Stimulated activated CD4-positive, alpha-beta T cell treated with anti-CD3 and anti-CD28 coated beads, Interleukin-4, amount 100 ng/mL, for 24 hours (primary cell): Measurements from ENCODE around the gene PTPRM.

Experiments used
- DNase-seq: peaks from one replicate; pipeline ENCODE4 v3.0.0-alpha.2; 2020

PTPRM gene

GRCh38 chr18:8379187-8379941 is 812.2 kb downstream of the PTPRM start:
- no peak for DNase-seq

DNA sequence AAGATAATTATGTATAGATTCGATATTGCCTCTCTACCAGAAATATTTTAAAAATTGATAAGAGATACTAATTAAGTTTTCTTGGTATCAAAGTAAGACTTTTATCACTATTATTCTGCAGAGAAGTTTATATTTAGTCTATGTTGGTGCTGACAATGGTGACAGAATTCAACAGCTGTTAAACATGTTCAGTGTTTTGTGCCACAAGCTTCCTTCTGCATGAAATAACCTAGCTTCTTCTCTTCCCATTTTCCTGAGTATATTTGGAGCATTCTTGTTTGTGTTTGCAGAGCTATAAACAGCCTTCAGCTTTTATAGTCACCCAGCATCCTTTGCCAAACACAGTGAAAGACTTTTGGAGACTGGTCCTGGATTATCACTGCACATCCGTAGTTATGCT is 812.9 kb downstream of the PTPRM start:
- no peak for DNase-seq

GRCh38 chr18:8380926-8381325 is 813.8 kb downstream of the PTPRM start:
- no peak for DNase-seq

DNA sequence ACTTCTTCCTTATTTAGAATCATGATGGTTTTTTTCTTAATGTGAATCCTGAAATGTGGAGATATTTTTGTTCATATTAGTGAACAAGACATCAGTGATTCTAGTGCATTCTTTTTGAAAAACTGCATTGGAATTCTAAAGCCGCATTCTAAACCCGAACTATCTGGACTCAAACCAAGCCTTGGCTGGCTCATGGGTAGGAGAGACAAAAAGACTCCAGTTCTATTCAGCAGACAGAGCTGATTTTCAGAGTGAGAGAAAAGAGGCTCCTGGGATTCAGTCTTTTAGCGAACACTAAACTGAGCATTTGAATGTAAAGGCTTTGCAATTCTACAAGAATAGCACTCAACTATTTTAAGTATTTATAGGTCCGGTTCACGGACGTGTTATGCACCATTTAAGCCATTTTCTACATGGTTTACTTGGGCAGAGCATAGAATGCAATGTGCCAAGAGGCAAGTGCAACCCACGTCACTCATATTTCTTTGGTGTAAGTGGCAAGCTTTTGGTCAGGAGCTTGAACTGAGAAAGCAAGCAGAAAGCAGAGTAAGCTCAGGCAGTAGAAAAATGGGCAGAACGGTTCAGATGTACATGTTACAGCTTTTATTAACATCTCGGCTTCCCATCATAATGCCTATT is 814.8 kb downstream of the PTPRM start:
- DNase-seq = no peak

DNA sequence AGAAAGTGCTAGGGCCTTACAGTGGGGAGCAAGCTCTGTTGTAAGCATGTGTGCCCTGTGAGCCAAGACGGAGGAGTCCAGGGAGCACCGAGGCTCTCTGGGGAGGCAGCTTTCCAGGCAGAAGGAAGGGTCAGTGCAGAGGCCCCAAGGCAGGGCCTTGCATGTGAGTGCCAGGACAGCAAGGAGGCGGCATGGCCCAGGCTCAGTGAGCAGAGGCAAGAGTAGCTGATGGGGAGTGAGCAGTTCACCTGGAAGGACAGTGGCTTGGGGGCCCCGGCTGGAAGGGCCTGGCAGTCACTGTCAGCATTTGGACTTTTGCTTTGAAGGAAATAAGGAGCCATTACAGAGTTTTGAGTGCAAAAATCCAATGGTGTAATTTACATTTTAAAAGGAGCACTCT is 818.3 kb downstream of the PTPRM start:
- no peak for DNase-seq

DNA sequence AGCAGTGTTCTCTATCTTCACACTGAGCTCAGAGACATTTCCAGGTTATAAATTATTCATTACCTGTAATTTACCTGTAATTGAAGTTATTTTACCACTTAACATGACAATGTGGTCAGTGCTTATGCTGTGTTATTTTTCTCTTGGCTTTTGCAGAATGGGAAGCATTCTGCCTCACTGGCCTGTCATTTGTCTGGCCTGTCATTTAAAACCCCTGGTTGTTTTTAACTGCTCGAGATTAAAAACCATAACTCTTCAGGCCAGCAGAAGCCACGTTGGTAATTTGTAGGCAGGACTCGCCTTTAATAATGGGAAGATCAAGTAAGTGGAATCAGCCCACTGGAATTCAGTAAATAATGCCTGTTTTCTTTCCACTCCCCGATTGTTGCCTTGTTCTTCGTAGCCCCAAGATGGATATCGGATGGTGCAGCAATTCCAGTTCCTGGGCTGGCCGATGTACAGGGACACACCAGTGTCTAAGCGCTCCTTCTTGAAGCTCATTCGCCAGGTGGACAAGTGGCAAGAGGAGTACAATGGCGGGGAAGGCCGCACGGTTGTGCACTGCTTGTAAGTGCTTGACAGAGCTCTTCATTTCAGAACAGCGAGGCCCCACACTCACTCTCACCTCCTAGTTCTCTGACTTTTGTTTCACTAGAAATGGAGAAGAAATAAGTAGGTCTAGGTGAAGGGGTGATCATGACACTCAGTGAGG is 819.7 kb downstream of the PTPRM start:
- no peak for DNase-seq

DNA sequence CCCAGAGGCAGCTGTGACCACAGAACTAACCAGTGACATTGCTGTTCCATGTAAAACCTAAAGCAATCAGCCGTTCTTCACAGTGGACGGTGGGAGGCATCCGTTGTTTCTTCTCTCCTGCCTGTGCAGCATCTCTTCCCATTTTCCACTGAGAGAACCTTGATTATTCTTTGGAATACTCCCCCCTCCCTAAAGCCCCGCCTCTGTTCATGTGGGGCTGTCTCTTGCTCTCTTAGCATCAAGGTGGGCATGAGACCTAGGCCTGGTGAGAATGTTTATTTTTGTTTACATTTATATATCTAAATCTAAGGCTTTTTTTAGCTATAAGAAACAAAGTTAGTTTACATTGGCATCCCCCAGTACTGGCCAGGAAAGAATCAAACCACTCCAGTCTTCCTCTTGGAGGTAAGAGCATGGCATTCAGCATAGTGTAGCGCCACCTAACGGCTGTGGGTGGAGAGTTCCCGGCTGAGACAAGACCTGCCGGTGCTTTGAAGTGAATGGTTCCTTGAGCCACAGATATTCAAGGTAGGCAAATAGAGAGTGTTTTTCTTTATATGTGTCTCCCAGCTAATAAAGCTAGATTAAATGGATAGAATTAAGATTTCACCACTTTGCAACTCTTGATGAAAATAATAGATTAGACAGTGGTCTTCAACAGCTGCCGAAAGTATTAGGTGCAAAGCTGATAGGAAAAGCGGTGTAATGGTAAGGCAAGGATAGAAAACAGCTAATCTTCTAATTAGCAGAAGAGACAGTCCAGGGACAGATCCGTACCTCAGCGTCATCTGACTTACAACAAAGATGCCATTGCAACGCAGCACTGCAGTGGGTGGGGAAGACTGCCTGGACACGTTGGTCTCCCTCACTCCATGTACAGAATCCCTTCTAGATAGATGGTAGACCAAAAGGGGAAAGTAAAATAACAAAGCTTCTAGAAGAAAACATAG is 822.5 kb downstream of the PTPRM start:
- DNase-seq = peak; percentile 18

GRCh38 chr18:8391068-8391467 is 824.0 kb downstream of the PTPRM start:
- no peak for DNase-seq

DNA sequence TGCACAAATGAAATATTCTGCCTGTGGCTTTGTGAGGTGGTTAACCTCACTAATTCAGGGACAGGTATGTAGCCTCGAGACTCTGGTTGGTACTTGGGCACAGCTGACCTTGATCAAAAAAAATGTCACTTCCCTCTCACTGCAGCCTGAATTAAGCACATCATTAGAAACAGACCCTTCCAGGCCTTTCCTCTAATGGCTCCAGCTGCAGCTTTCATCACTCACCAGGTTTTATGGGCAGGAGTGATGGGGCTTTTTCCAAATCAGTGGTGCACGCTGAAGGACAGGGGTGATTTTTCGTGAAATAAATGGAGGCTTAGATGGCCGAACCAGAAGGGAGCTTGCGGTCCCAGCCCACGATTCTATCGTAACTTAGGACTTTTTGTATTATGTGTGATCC is 829.1 kb downstream of the PTPRM start:
- no peak for DNase-seq

DNA sequence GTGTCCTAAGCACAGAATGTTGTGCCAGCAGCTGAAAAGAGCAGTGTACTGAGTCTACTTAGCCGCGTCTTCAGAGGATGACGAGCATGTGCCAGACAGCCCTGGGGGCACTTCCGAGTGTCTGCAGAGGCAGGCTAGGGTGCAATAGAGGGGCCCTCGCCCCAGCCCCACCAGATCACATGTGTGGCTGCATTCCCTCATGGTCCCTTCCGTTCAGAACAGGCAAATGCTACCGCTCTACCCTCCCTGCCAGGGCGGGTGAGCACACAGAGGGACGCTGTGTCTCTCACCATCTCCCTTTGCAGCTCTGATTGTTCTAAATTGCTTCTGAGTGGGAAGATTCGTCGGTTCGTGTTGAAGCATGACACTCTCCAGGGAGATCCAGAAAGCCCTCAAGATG is 829.9 kb downstream of the PTPRM start:
- DNase-seq = no peak

GRCh38 chr18:8399138-8399537 is 832.0 kb downstream of the PTPRM start:
- DNase-seq = no peak

DNA sequence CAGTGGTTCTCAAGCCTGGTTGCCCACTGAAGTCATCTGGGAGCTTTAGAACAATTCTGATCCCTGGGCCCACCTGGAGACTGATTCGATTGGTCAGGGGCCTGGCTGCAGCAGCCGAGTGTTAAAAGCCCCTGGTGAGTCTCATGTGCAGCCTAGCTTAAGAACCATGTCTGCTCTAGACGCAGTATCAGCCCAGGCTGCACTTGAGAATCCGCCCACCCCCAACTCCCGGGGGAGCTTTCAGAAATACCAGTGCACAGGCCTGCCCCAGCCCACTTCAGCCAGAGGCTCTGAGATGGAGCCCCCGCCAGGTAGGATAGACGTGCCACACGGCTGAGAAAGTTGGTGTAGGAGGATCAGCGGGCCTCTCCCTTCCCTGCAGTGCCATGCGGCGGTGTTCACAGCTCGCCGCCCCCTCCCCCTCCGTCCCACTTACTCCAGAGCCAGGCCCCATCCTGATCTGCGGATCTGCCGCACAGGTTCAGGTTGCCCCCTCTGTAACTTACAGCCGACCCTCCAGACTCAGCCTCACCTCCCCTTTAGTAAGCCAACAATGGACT is 833.2 kb downstream of the PTPRM start:
- no peak for DNase-seq

DNA sequence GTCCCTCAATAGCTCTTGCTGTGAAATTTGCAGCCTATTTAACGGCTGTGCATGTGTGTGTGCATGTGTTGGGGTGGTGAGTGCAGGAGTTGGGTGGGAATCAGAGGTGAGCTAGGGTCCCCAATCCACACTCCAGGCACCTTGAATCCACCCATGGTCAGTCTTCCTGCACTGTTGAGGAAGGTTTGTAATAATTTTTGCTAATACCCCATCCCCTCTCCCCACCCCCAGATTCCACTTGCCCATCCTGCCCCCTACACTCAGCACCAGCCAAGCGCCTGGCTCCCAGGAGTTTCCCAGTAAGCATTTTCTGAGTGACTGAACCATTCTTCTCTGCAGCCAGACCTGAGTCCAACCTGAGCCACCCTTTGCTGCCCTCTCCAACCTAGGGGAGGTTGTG is 833.7 kb downstream of the PTPRM start:
- DNase-seq = no peak

DNA sequence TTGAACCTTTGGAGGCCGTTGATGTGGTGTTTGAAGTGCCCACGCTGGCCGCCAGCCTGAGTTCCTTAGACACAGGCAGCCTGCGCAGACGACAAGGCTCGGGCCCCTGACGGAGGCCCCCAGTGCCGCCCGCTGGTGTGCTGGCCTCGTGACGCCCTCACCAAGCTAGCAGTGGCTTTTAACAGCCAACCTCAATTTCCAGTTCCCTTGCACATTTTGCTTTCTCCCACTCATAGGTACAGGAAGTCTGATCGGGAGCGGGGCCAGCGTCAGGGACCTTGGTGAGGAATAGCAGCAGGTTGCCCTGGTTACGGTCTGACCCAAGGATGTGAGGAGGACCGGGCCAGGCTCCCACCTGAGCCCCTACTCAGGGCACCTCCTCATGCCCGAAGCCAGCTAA is 834.5 kb downstream of the PTPRM start:
- no peak for DNase-seq

DNA sequence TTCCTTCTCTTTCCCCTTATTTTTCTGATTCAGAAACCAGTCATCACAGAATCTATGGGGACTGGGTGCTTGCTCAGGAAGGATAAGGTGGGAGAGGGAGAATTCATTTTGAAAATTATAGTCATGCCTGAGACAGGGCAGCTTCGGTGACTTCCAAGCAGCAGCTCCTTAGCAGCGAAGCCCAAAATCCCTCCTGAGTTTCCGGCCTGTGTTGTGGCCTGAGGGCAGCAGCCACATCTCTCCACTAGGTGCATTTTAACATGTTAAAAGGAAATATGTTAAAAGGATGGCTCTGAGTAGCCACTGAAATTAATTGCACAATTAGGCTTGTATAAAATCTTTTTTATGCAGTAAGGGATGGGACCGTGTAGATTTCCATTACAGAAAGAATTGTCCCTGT is 835.1 kb downstream of the PTPRM start:
- no peak for DNase-seq

DNA sequence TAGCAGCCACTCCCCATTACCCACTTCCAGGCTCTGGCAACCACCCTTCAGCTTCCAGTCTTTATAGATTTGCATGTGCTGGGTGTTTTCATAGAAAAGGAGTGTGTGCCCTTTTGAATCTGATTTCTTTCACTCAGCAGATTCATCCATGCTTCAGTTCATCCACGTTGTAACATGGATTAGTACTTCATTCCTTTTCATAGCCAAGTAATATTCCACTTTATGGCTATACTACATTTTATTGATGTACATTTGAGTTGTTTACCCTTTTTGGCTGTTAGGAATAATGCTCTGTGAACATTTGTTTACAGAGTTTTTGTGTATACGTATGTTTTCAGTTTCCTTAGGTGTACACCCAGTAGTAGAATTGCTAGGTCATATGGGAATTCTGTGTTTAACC is 836.6 kb downstream of the PTPRM start:
- no peak for DNase-seq

- no peak for DNase-seq
Measured at GRCh38 chr18:8406186-8406867, 839.2 kb downstream of the PTPRM start.

DNA sequence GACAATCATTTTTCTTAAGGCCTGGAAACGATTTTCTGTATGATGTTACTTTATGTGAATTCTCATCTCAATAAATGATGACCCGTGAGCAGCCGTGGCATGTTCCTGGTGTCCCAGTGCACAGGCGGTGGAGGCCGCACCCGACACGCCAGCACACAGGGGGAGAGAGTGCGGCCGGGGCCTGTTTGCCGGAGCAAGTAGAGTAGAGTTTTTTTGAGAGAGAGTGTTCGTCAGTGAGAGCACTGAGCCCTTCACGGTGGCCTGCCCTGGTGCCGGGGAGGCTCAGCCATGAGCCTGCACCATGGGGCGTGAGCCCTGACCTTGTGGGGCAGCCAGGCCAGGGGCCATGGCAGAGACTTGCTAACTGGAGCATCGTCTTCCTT is 839.7 kb downstream of the PTPRM start:
- DNase-seq = no peak

DNA sequence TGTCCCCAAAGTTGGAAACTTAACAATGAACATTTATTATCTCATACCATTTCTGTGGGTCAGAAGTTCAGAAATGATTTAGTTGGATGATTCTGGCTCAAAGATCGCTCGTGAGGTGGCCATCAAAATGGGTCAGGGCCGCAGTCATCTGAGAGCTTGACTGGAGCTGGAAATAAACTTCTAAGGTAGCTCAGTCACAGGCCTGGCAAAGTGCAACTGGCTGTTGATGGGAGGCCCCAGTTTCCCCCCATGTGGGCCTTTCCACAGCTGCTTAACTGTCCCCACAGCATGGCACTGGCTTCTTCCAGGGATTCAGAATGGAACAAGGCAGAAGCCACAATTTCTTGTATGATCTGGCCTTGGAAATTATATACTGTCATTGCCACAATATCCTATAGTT is 842.0 kb downstream of the PTPRM start:
- no peak for DNase-seq

DNA sequence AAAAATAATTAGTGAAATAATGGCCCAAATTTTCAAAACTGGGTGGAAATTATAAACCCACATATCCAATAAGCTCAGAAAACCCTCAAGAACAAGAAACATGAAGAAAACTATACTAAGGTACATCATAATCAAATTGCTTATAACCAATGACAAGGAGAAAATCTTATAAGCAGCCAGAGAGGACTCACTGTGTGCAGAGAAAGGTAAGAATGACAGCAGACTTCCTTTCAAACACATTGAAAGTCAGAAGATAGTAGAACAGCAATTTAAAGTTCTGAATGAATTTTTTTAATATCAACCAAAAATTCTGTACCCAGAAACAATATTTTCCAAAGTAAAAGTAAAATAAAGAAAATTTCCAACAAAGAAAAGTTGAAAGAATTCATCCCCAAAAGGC is 844.4 kb downstream of the PTPRM start:
- no peak for DNase-seq

GRCh38 chr18:8412117-8412516 is 845.0 kb downstream of the PTPRM start:
- DNase-seq = no peak

- no peak for DNase-seq
Measured at GRCh38 chr18:8413189-8413588, 846.1 kb downstream of the PTPRM start.
